HK-2 (cell line): ENCODE data around the gene CAMTA1.
A peak's percentile ranks its signal among the peaks of the same experiment; 100 is the strongest.

Experiments used
- DNase-seq: peaks from one replicate; pipeline ENCODE4 v3.0.0-alpha.2; 2018; ENCODE audit not compliant: unreplicated experiment

CAMTA1 gene

DNA sequence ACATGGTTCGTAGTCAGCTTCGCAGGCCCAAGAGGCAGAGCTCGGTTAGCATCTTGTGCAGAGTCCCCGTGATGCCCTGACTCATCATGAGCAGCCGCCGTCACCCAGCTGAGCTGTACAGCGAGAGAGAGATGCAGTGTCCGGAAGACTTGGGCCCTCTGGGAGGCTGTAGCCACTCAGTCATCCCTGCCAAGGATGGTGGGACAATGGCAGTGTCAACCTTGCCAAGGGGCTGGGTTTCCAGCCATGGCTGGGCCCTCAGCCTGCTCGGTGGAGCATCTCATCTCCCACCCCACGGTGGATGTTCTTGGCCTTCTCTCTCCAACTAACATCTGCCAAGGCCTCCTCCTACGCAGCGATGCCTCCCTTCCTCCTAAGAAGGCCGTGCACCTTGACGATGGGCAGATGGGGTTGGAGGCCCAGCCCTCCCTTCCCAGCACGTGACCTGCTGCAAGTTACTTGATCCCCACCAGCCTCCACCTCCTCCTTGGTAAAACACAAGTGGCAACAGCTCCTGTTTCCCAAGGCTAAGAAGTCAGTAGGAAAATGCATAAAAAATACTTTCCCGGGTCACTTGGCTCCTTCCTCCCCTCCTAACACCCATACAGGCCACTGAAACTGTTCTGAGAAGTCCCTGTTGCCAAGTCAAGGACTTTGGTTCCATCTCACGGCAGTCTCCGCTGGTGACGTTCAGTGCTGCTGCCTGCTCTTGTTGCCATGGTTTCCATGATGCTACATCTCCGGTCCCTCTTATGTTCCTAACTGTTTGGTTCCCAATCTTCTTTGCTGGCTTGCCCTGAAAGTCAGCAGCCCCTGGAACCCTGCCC lies 601.2 kb downstream of the CAMTA1 start:
- DNase-seq = no peak

DNA sequence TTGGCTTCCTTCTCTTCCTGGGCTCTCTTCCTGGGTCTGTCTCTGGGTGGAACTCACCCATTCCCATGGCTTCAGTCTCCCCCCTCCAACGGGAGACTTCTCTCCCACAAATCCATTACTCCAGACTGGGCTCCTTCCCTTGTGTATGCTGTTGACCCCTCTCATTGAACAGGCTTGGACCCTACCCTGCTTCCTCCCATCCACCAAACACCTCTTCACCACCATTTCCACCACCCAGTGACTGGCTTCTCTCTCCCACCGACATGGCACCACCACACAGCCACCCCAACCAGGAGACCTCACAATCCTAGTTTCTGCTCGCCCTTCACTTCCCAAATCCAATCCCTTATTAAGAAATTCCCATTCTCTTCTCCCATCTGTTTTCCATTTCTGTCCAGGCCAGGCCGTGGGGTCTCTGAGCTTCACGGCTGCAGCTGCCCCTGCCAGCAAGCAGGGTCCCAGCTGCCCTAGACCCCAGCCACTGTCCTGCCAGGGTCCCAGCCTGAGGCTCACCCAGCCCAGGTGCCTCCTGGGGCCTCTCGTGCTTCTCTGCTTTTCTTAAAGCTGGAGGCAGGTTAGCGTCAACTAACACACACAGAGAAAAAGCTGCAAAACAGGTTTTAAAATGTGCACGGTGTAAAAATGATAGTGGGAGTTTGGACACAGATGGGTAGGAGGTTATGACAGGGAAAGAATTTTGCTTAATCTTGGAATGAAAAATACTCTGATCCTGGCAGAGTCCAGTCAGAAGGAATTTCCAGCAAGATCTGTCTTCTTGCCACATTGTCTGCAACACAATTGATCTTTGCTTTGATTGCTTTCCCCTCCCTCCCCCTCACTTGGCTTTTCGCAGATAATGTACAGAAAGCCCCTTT lies 602.0 kb downstream of the CAMTA1 start:
- no peak for DNase-seq

DNA sequence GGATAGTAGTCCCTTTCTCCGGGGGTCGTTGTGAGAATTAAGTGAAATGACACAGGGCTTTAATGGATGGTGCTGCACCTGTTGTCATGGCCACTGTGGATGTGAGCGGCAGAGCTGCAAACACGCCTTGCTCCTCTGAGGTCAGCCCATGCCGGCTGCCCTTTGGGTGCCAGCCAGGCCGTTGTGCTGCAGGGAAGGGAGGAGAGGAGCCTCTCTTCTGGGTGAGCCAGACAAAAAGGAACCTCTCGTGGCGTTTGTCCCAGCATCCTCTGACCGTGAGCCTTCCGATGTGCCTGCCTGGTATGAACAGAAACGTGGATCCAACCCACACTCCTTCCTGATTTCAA lies 602.9 kb downstream of the CAMTA1 start:
- DNase-seq = no peak

DNA sequence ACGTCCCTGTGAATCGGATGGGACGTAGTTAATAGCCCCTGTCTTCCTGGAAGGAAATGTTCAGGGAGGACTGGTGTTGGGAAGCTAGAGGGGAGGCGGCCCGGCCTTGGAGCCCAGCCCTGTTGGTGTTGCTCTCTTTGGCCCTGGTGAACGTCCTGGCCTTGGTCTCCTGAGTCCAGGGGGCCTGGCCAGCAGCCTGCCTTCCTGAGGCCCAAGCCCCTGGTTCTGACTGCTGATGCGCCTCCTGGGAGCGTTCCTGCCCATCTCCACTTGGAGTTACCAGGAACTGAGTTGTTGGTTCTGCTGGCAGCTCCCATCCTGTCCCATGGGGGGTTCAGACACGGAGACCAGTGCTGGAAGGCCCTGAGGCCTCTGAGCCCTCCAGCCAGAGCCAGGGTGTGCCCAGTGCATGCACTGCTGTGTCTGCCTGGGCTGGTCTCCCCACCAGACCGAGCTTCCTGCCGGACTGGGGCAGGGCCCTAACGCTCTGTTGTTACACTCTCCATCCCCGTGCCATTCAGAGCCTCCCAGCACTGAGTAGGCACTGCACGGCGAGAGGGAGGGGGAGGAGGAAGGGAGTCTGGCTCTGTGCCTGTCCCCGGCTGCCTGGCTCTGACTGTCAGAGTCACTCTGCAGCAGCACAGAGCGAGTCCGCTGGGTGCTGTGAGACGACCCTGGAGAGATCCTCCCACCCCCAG lies 603.4 kb downstream of the CAMTA1 start:
- DNase-seq = no peak

DNA sequence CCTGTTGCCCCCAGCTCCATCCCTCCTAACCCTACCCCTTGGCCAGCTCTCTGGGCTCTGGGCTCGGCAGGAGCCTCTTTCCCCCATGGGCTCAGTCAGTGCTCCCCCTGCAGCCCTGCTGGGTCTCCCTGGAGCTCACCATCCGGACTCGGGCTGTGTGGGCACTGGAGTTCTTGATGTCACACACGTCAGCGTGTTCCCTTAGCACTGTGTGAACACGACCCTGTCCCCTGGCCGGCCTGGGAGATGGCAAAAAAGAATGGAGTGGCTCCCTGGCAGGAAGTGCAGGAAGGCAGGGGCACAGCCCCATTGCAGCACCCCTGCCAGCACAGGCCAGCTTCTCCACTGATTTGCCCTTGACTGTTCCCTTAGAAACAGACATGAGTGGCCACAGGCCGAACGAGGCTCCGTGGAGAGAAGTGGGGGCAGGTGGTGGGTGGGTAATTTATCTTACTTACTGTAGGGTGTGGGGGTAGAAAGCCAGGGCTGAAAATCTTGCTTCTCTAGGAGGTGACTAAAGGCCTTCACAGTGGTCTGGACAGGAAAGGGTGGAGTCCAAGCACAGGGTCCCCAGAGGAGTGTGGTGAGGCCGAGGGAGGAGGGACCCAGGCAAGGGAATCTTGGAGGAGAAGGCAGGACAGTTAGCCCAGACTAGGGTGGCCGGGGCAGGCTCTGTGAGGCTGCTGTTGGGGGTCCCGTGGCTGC lies 604.1 kb downstream of the CAMTA1 start:
- DNase-seq = no peak

DNA sequence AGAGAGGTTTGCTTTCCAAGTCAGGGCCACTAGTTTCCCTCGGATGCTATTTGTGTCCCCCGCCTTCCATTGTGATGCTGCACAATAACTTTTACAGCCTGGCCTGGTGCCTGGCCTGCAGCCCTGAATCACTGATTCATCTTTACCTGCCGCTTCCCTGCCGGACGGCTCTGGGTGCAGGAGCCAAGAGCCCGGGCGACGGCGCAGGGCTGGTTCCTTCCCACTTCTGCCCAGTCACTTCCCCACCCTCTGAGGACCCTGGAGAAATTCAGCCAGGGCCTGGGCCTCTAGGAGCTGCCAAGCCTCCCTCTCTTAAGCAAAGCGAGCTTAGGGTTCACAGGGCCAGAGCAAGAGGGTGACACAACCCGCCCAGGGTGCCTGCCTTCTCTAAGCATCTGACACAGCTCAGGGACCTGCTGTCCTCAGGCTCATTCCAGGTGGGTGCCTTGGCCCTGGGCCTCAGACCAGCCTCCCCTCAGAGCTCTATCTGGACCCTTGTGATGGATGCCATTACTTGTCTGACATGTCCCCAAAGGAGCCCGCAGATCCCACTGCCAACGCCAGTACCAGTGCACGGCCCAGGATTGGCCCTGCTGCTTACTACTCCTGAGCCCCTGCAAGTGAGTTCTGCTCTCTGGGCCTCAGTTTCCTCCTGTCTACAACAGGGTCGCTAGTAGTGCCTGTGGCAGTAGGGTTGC lies 604.8 kb downstream of the CAMTA1 start:
- DNase-seq = no peak

DNA sequence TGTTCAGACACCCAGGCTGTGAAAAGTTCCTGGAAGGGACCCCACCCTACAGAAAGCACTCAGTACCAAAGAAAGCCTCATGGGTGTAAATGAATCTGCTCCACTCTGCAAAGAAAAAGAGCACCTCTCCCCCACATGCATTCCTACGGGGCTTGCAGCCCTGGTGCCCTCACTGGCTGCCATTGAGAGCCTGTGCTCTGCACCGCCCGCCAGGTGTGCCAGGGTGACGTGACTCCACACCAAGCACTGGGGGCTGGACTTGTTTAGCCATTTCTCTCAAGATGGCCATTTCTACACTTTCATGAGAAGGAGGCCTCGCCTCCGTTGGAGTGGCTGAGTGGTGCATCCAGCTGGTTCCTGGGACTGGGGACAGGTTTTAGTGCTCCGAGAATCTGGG lies 605.3 kb downstream of the CAMTA1 start:
- DNase-seq = no peak

DNA sequence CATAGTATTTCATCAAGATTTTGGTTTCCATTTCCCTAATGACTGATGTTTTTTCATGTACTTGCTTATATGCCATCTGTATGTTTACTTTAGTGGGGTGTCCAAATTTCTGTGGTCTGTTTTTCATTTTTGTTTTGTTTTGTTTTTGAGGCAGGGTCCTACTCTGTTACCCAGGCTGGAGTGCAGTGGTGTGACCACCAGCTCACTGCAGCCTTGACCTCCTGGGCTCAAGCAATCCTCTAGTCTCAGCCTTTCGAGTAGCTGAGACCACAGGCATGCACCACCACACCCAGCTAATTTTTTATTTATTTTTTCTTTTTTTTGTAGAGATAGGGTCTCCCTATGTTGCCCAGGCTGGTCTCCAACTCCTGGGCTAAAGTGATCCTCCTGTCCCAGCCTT lies 607.9 kb downstream of the CAMTA1 start:
- DNase-seq = no peak

DNA sequence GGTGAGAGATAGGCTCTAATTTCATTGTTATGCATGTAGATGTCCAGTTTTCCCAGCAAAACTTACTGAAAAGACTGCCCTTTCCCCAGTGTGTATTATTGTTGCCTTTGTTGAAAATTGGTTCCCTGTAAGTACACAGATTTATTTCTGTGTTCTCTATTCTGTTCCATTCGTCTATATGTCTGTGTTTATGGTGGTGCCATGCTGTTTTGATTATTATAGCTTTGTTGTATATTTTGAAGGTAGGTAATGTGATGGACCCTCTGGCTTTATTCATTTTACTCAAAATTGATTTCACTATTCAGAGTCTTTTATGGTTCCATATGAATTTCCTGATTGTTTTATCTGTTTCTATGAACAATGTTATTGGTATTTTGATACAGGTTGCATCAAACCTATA lies 610.0 kb downstream of the CAMTA1 start:
- no peak for DNase-seq

DNA sequence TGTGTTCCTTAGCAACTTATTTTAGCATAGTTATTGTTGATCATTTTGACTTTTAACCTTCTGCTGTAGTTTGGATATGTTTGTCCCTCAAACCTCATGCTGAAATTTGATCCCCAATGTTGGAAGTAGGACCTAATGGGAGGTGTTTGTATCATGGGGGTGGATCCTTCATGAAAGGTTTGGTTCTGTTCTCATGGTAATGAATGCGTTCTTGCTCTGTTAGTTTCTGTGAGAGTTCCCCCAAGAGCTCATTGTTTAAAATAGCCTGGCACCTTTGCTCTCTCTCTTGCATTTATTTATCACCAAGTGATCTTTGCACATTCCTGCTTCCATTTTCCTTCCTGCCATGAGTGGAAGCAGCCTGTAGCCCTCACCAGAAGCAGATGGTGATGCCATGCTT lies 613.7 kb downstream of the CAMTA1 start:
- no peak for DNase-seq

DNA sequence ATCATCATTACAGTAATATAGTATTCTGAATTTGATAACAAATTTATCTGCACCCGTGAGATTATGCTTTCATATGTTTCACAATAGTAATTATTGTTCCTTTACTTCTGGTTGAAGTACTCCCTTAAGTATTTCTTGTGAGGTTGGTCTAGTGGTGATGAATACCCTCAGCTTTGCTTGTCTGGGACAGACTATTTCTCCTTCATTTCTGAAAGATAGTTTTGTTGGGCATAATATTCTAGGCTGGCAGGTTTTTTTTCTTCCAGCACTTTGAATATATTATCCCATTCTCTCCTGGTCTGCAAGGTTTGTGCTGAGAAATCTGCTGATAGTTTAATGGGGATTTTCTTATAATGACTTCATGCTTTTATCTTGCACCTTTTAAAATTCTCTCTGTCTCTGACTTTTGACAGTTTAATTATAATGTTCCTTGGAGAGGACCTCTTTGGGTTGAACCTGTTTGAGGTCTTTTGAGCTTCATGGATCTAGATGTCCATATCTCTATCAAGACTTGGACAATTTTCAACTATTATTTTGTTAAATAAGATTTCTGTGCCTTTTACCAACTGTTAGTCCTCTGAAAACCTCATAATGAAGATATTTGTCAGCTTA lies 614.4 kb downstream of the CAMTA1 start:
- DNase-seq = no peak

DNA sequence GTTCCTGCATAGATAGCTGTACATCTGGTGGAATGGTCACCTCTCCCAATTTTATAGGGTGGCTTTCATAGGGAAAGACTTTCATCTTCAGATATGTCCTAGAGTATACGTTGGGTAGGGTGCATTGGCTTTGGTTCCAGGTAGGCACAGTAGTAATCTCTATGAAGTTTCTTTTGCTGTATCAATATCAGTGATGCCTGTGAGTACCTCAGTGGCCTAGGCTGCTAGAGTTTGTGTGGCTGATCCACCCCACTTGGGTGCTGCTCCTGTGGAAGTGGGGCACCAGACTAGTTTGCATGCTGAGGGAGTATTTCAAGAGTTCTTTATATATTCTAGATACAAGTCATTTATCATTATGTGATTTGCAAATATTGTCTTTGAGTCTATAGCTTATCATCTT lies 615.3 kb downstream of the CAMTA1 start:
- no peak for DNase-seq

DNA sequence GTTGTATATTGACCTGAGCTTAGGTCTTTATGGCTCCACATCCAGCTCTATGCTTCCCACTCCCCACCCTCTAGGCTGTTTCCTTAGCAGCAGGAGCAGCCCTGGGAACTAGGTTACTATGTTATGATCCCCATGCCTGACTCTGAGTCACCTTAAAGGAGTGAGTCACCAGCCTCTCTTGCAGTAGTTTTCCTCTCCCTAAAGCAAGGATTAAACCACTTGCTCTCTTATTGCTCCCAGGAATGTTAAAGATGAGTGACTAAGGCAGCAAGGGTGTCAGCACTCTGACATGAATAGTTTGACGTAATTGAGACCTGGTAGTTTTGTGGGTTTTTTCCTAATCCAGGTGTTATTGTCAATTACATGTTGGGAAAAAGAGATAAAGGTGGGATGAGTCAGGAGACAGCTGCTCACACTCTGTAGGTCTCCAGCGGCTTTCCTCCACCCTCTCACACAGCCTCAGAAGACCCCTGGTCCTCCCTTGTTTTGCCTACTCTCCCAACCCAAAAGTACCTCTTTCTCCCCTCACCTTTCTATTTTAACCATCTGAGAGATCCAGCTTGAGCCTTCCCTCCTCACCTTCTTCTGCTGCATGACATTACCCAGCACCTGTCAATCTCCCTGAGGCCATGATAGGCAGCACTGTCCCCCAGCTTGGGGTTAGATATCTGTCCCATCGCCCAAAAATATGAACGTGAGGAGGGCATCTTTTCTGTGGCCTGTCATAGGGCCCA lies 616.7 kb downstream of the CAMTA1 start:
- DNase-seq = peak; percentile 66

DNA sequence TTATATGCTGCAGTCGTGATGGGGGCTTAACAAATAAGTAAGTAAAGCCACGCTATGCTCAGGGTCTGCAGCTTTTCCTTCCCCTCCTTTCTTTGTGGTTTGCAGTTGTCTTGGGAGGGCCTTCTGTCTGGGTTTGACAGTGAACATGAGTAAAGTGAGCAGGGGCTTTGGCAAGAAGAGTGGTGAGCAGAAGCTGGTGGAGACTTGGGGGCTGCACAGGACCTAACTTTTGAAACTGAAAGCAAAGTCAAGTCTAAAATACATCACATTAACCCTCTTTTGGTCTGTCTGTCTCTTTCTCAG lies 617.2 kb downstream of the CAMTA1 start:
- DNase-seq = no peak

DNA sequence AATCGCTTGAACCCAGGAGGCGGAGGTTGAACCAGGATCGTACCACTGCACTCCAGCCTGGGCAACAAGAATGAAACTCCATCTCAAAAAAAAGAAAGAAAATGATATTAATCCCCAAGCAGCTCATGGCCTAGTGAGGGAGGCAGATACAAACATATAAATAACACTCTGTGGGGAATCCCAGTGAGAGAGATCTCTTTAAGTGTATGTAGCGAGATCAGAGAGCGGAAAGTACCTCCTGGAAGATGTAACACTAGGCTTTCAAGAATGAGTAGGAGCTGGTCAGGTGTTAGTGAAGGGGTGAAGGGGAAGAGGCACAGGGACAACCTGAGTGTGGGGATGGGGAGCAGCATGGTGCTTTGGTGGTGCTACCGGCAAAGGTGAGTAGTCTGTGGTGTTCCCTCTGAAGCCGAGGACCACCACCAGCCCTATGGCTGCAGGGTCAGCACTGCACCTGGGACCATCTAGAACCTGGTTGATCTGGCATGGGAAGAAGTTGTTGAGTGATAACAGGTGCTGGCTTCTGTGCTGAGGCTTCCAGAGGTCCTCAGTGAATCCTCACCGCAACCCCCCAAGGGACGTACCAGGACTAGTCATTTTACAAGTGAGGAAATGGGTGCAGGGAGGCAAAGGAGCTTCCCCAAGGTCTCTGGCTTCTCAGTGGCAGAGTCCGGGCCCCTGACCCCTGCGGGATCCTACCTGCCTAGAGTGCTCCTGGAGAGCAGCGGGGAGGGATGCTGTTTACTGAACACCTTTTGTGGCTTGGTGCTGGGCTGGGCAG lies 618.2 kb downstream of the CAMTA1 start:
- no peak for DNase-seq

DNA sequence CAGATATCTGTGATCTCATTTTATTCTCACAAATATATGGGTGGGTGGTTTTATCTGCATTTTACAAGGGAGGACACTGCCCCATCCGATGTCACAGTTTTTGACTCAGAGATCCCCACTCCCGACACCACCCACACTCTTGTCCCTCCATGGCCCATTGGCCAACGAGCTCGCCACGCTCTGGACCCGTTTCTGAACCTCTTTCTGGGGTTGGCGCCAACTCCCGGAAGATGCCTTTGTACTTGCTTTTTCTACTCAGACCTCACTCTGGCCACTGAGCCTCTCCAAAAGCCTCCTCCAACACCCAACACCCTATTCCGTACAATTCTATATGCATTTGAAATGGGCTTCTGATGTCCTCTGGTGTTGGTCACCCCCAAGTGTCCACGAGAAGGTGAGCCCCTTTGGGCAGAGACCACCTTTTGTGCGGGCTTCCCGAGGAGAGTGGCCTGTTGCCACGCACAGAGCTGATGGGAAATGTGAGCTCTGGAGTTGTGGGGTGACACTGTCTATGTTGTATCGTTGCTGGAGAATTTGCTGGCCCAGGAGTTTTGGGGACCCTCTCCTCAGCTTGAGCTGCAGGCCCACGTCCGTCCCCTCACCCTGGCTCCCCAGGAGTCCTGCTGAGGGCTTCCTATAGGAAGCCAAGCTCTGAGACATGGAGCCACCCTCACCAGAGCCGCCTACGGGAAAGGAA lies 618.9 kb downstream of the CAMTA1 start:
- no peak for DNase-seq

DNA sequence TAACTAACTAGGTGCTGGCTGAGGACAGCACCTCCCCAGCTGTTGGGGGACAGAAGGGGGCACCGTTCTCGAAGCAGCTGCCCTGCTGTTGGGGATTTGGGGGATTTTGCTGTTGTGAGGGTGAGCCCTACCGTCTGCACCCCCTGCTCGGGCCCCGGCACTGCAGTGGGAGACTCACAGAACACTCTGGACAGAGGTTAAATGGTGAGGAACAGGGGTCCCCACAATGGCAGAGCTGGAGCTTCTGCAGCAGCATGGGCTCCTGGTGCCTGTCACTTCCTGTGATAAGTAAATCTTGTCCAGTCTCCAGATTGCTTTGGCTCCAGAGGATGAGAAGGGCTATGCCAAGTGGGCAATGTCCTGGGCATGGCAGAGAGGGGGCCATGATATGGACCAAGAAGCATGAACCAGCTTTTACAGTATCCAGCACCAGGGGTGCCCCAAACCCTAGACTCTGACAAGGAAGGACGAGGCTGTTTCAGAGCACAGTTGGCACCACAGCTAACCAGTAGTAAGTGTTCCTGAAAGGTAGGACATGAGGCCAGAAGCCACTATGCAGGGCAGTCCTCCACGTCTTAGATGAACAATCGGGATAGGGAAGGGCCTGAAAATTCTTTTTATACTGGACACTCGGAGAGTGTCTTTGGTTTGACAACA lies 620.7 kb downstream of the CAMTA1 start:
- no peak for DNase-seq
